K562 (cell line): ENCODE data around the gene DNAH8.

Source experiments
- EZH2 ChIP-seq: IDR thresholded peaks from 2 replicates; pipeline ENCODE4 v1.6.1; 2012; ENCODE audit warnings: low read depth, mild to moderate bottlenecking, inconsistent platforms, low read length, borderline replicate concordance
- KLF6 ChIP-seq: fragments of 250-450 bp; sonication (Bioruptor Pico); IDR thresholded peaks from 2 replicates; pipeline ENCODE4 v1.4.0; 2020; ENCODE audit warnings: mild to moderate bottlenecking, moderate library complexity, borderline replicate concordance
- MCM2 ChIP-seq: fragments of 450-650 bp; IDR thresholded peaks from 2 replicates; pipeline ENCODE4 v1.6.1; 2017; ENCODE audit warnings: low read depth, mild to moderate bottlenecking
- MXI1 ChIP-seq: IDR thresholded peaks from 2 replicates; pipeline ENCODE4 v1.6.1; 2011; ENCODE audit warnings: low read depth, mild to moderate bottlenecking, improper control_type of control experiment, low read length
- POLR2AphosphoS5 ChIP-seq: IDR thresholded peaks from 2 replicates; pipeline ENCODE4 v1.6.1; 2011; ENCODE audit warnings: mild to moderate bottlenecking, low read depth, low read length, moderate library complexity; ENCODE audit not compliant: control insufficient read depth, insufficient read depth
- TCF7L2 ChIP-seq: fragments of 150-350 bp; IDR thresholded peaks from 2 replicates; pipeline ENCODE4 v1.6.1; 2016; ENCODE audit warnings: low read depth, mild to moderate bottlenecking, low read length, moderate library complexity
- TF ChIP-seq, protein P1 (sequence below): fragments of 250-450 bp; sonication (Bioruptor Pico); IDR thresholded peaks from 2 replicates; pipeline ENCODE4 v1.9.0; 2021; ENCODE audit warnings: mild to moderate bottlenecking, inconsistent platforms
- TF ChIP-seq, protein P2 (sequence below), 3 experiments: IDR thresholded peaks in 2 of 3; conservative IDR thresholded peaks in 1 of 3; 2 replicates each; pipeline ENCODE4 v1.5.1; 2011 to 2012; ENCODE audit warnings: low read length in 3 of 3, mild to moderate bottlenecking in 3 of 3, control low read depth in 2 of 3, improper control_type of control experiment in 1 of 3, inconsistent platforms in 1 of 3, low read depth in 1 of 3, mixed read lengths in 1 of 3, moderate library complexity in 1 of 3; ENCODE audit not compliant: insufficient read depth in 2 of 3
- TF ChIP-seq, protein P3 (sequence below): fragments of 250-450 bp; sonication (Bioruptor Pico); IDR thresholded peaks from 2 replicates; pipeline ENCODE4 v1.5.0; 2021; ENCODE audit warnings: mild to moderate bottlenecking, borderline replicate concordance
- TF ChIP-seq, protein P4 (sequence below), 2 experiments: fragments of 450-650 bp; formaldehyde crosslinking in 1 of 2; IDR thresholded peaks; 2 replicates each; pipeline versions ENCODE4 v1.4.0 to v1.6.1; 2014 to 2020; ENCODE audit warnings: mild to moderate bottlenecking in 2 of 2, borderline replicate concordance in 1 of 2, low read depth in 1 of 2

DNA sequence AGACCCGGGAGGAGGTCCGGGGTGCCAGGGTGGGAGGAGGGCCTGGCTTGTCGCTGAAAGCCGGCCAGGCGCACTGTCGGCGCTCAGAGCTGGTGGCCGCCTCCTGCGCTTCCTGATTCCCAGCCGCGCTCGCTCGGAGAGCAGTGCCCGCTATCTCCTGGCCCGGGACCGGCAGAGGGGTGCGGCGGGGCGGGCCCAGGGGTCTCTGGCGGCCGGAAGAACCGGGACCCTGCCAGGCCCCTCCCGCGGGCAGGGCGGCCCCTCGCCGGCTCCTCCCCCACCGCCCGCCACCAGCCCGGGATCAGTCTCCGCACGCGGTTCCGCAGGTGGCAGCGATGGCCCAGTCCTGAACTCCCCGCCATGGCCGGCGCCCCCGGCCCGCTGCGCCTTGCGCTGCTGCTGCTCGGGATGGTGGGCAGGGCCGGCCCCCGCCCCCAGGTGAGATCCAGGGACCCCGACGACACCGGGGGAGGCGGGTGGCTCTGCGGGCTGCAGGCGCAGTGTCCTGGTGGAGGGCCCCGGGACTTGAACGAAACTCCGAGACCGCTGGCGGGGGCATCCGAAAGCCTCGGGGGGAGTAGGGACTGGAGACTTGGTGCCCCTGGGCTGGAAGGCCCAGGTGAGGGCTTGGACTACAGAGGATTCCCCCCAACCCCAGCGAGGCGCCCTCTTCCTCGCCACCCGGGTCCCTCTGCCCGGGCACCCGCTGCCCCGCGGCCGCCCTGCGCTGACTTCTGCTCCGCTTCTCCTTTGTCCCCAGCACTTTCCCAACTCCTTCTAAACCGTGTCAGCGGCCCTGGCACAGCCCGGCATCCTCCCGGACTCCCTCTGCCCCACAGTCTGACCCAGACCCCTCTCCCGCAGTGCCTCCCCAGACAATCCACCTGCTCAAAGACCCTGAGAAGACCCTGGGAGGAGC, 333.6 kb downstream of the DNAH8 start, which contains the start of gene GLP1R:
- TF ChIP-seq, protein P1, sequence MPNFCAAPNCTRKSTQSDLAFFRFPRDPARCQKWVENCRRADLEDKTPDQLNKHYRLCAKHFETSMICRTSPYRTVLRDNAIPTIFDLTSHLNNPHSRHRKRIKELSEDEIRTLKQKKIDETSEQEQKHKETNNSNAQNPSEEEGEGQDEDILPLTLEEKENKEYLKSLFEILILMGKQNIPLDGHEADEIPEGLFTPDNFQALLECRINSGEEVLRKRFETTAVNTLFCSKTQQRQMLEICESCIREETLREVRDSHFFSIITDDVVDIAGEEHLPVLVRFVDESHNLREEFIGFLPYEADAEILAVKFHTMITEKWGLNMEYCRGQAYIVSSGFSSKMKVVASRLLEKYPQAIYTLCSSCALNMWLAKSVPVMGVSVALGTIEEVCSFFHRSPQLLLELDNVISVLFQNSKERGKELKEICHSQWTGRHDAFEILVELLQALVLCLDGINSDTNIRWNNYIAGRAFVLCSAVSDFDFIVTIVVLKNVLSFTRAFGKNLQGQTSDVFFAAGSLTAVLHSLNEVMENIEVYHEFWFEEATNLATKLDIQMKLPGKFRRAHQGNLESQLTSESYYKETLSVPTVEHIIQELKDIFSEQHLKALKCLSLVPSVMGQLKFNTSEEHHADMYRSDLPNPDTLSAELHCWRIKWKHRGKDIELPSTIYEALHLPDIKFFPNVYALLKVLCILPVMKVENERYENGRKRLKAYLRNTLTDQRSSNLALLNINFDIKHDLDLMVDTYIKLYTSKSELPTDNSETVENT (CRISPR knock-in tag), result no peak
- TF ChIP-seq TCF7L2, result no peak
- no peak for TF ChIP-seq MCM2
- no peak for TF ChIP-seq POLR2AphosphoS5
- TF ChIP-seq, protein P2, sequence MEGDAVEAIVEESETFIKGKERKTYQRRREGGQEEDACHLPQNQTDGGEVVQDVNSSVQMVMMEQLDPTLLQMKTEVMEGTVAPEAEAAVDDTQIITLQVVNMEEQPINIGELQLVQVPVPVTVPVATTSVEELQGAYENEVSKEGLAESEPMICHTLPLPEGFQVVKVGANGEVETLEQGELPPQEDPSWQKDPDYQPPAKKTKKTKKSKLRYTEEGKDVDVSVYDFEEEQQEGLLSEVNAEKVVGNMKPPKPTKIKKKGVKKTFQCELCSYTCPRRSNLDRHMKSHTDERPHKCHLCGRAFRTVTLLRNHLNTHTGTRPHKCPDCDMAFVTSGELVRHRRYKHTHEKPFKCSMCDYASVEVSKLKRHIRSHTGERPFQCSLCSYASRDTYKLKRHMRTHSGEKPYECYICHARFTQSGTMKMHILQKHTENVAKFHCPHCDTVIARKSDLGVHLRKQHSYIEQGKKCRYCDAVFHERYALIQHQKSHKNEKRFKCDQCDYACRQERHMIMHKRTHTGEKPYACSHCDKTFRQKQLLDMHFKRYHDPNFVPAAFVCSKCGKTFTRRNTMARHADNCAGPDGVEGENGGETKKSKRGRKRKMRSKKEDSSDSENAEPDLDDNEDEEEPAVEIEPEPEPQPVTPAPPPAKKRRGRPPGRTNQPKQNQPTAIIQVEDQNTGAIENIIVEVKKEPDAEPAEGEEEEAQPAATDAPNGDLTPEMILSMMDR (IDR thresholded peaks at IDR 0.05 in 2 of 3, conservative IDR thresholded peaks at IDR 0.05 in 1 of 3; ENCODE audit: insufficient read depth in 2 of 3, low read depth in 1 of 3, low read length in 3 of 3), result no peak
- TF ChIP-seq, protein P3, sequence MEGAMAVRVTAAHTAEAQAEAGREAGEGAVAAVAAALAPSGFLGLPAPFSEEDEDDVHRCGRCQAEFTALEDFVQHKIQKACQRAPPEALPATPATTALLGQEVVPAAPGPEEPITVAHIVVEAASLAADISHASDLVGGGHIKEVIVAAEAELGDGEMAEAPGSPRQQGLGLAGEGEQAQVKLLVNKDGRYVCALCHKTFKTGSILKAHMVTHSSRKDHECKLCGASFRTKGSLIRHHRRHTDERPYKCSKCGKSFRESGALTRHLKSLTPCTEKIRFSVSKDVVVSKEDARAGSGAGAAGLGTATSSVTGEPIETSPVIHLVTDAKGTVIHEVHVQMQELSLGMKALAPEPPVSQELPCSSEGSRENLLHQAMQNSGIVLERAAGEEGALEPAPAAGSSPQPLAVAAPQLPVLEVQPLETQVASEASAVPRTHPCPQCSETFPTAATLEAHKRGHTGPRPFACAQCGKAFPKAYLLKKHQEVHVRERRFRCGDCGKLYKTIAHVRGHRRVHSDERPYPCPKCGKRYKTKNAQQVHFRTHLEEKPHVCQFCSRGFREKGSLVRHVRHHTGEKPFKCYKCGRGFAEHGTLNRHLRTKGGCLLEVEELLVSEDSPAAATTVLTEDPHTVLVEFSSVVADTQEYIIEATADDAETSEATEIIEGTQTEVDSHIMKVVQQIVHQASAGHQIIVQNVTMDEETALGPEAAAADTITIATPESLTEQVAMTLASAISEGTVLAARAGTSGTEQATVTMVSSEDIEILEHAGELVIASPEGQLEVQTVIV (CRISPR knock-in tag), result no peak
- TF ChIP-seq KLF6 (CRISPR knock-in tag), result no peak
- TF ChIP-seq, protein P4, sequence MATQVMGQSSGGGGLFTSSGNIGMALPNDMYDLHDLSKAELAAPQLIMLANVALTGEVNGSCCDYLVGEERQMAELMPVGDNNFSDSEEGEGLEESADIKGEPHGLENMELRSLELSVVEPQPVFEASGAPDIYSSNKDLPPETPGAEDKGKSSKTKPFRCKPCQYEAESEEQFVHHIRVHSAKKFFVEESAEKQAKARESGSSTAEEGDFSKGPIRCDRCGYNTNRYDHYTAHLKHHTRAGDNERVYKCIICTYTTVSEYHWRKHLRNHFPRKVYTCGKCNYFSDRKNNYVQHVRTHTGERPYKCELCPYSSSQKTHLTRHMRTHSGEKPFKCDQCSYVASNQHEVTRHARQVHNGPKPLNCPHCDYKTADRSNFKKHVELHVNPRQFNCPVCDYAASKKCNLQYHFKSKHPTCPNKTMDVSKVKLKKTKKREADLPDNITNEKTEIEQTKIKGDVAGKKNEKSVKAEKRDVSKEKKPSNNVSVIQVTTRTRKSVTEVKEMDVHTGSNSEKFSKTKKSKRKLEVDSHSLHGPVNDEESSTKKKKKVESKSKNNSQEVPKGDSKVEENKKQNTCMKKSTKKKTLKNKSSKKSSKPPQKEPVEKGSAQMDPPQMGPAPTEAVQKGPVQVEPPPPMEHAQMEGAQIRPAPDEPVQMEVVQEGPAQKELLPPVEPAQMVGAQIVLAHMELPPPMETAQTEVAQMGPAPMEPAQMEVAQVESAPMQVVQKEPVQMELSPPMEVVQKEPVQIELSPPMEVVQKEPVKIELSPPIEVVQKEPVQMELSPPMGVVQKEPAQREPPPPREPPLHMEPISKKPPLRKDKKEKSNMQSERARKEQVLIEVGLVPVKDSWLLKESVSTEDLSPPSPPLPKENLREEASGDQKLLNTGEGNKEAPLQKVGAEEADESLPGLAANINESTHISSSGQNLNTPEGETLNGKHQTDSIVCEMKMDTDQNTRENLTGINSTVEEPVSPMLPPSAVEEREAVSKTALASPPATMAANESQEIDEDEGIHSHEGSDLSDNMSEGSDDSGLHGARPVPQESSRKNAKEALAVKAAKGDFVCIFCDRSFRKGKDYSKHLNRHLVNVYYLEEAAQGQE (IDR thresholded peaks at IDR 0.05; ENCODE audit: borderline replicate concordance), result no peak
- TF ChIP-seq, protein P4 (CRISPR knock-in tag; IDR thresholded peaks at IDR 0.05; ENCODE audit: low read depth), result no peak
- TF ChIP-seq EZH2, result no peak
- no peak for TF ChIP-seq MXI1
